MM.1S (cell line): ENCODE measurements around the gene GALM.

Source experiments
- DNase-seq: peaks from one replicate; pipeline ENCODE4 v3.0.0-alpha.2; 2015
- H2AFZ ChIP-seq: fragments of 300-600 bp; sonication (generic); 2 replicates; pipeline ENCODE4 v1.6.0; 2016; ENCODE audit warnings: antibody characterized with exemption, low read length
- H3F3A ChIP-seq: fragments of 300-600 bp; sonication (generic); 2 replicates; pipeline ENCODE4 v1.6.1; 2016; ENCODE audit warnings: mild to moderate bottlenecking, antibody characterized with exemption, low read length, moderate library complexity, mixed read lengths; ENCODE audit not compliant: insufficient read depth
- H3K27ac ChIP-seq: fragments of 300-600 bp; sonication (generic); 2 replicates; pipeline ENCODE4 v1.5.1; 2016; ENCODE audit warnings: mild to moderate bottlenecking, low read length
- H3K27me3 ChIP-seq: fragments of 300-600 bp; sonication (generic); replicated peaks from 2 replicates; pipeline ENCODE4 v1.6.0; 2016; ENCODE audit warnings: low read length; ENCODE audit not compliant: insufficient read depth
- H3K36me3 ChIP-seq: fragments of 300-600 bp; sonication (generic); replicated peaks from 2 replicates; pipeline ENCODE4 v1.6.1; 2016; ENCODE audit warnings: mild to moderate bottlenecking, low read length, mixed read lengths; ENCODE audit not compliant: insufficient read depth
- H3K4me1 ChIP-seq: fragments of 300-600 bp; sonication (generic); 2 replicates; pipeline ENCODE4 v1.6.1; 2016; ENCODE audit warnings: low read length, mixed read lengths
- H3K4me2 ChIP-seq: fragments of 300-600 bp; sonication (generic); 2 replicates; pipeline ENCODE4 v1.6.0; 2016; ENCODE audit warnings: low read depth, low read length
- H3K4me3 ChIP-seq: fragments of 300-600 bp; sonication (generic); 2 replicates; pipeline ENCODE4 v1.5.1; 2016; ENCODE audit warnings: low read length, mixed read lengths
- H3K79me2 ChIP-seq: fragments of 300-600 bp; sonication (generic); 2 replicates; pipeline ENCODE4 v1.6.1; 2016; ENCODE audit warnings: mixed run types, low read length, mixed read lengths
- H3K9ac ChIP-seq: fragments of 300-600 bp; sonication (generic); 2 replicates; pipeline ENCODE4 v1.6.1; 2016; ENCODE audit warnings: low read length, mixed read lengths
- H3K9me2 ChIP-seq: fragments of 300-600 bp; sonication (generic); replicated peaks from 2 replicates; pipeline ENCODE4 v1.6.1; 2016; ENCODE audit warnings: mild to moderate bottlenecking, low read length, mixed read lengths; ENCODE audit not compliant: insufficient read depth
- H3K9me3 ChIP-seq: fragments of 300-600 bp; sonication (generic); replicated peaks from 2 replicates; pipeline ENCODE4 v1.6.1; 2016; ENCODE audit warnings: mild to moderate bottlenecking, low read length, mixed read lengths; ENCODE audit not compliant: insufficient read depth
- H4K20me1 ChIP-seq: fragments of 300-600 bp; sonication (generic); 2 replicates; pipeline ENCODE4 v1.6.1; 2016; ENCODE audit warnings: mild to moderate bottlenecking, low read length, moderate library complexity, mixed read lengths; ENCODE audit not compliant: insufficient read depth
- CTCF ChIP-seq: fragments of 300-600 bp; sonication (generic); IDR thresholded peaks from 2 replicates; pipeline ENCODE4 v1.5.1; 2016; ENCODE audit warnings: antibody characterized with exemption, low read length, mixed read lengths
- EZH2 ChIP-seq: fragments of 300-600 bp; sonication (generic); optimal IDR thresholded peaks from 2 replicates; pipeline ENCODE3; 2017; ENCODE audit warnings: low read depth, mild to moderate bottlenecking, antibody characterized with exemption, low read length, mixed read lengths
- EZH2phosphoT487 ChIP-seq: fragments of 300-600 bp; sonication (generic); IDR thresholded peaks from 2 replicates; pipeline ENCODE4 v1.6.1; 2018; ENCODE audit warnings: antibody characterized with exemption, low read length

The GALM gene

GRCh38 chr2:38691994-38692393 is 26.1 kb downstream of the GALM start:
- no peak overlapping the region for H3K27ac ChIP-seq
- no peak overlapping the region for H3K4me2 ChIP-seq
- H3K79me2 ChIP-seq, result peaks cover 26% of the 10 kb centered on the region

GRCh38 chr2:38692636-38693318 is 26.9 kb downstream of the GALM start:
- no peaks in the 10 kb centered on the region for H3K9me3 ChIP-seq
- H3K36me3 ChIP-seq, result no peaks in the 10 kb centered on the region
- H3K79me2 ChIP-seq, result peaks cover 23% of the 10 kb centered on the region
- TF ChIP-seq CTCF (no peak), EZH2 (no peak), EZH2phosphoT487 (no peak)
- DNase-seq, result no peak
- H3K27me3 ChIP-seq, result no peaks in the 10 kb centered on the region
- H3K9me2 ChIP-seq, result no peaks in the 10 kb centered on the region
- no peak overlapping the region for H3K4me3 ChIP-seq
- H3K9ac ChIP-seq, result no peak overlapping the region
- no peak overlapping the region for H3K27ac ChIP-seq
- no peaks in the 10 kb centered on the region for H4K20me1 ChIP-seq
- no peak overlapping the region for H2AFZ ChIP-seq
- no peaks in the 10 kb centered on the region for H3K4me1 ChIP-seq
- H3K4me2 ChIP-seq, result no peak overlapping the region
- no peaks in the 10 kb centered on the region for H3F3A ChIP-seq

More at GRCh38 chr2:38691994-38692393, 26.1 kb downstream of the GALM start:
- Histone ChIP-seq H3K4me1 (no peaks in the 10 kb centered on the region), H3F3A (no peaks in the 10 kb centered on the region), H2AFZ (no peak overlapping the region), H3K27me3 (no peaks in the 10 kb centered on the region), H3K9me2 (no peaks in the 10 kb centered on the region), H3K36me3 (no peaks in the 10 kb centered on the region), H3K9ac (no peak overlapping the region), H3K4me3 (no peak overlapping the region), H4K20me1 (no peaks in the 10 kb centered on the region), H3K9me3 (no peaks in the 10 kb centered on the region)
- TF ChIP-seq EZH2phosphoT487, result no peak
- no peak for TF ChIP-seq CTCF
- no peak for TF ChIP-seq EZH2
- DNase-seq, result no peak

DNA sequence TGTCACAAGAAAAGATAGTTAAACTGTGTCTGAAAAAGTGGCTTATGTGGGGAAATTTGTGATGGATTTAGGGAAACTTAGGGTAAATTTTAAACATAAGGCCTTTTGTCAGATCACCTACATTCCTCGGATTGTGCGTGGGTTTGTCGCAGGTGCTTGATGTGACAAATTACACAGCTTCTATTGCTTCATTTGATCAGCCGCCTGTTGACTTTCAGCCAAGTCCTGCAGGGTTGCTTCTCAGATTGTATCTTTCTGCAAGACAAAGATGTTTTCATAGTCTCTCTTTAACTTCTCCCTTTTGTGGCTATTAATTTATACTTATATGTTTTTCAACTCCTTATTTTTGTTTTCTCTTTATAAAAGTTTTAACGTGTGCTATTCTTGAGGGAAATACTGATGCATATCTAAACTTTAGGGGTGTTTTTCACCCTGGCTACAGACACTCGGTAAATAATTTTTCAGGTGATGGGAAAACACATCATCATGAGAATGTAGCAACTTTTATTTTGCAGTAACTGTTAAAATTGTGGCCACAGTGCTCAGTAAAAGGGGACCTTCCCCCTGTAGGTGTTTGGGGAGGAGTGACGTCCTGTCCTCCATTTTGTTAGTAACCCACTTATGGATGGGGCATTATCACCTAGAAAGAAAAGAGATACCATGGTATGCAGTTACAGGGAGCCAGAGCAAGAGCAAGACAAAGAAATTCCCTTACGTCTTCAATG is 31.4 kb downstream of the GALM start:
- no peaks in the 10 kb centered on the region for H4K20me1 ChIP-seq
- no peak overlapping the region for H3K4me2 ChIP-seq
- DNase-seq, result no peak
- no peaks in the 10 kb centered on the region for H3K9me2 ChIP-seq
- H3K4me1 ChIP-seq, result no peaks in the 10 kb centered on the region
- no peak overlapping the region for H2AFZ ChIP-seq
- H3K79me2 ChIP-seq, result peaks cover 21% of the 10 kb centered on the region
- TF ChIP-seq EZH2phosphoT487, result no peak
- TF ChIP-seq CTCF, result no peak
- no peaks in the 10 kb centered on the region for H3K36me3 ChIP-seq
- no peak overlapping the region for H3K4me3 ChIP-seq
- no peak overlapping the region for H3K9ac ChIP-seq
- no peaks in the 10 kb centered on the region for H3F3A ChIP-seq
- no peaks in the 10 kb centered on the region for H3K27me3 ChIP-seq
- no peaks in the 10 kb centered on the region for H3K9me3 ChIP-seq
- no peak overlapping the region for H3K27ac ChIP-seq
